Endothelial cell of umbilical vein (primary cell): ENCODE data around the gene THSD7B. TPM values are rescaled to one million over a fixed set of nuclear protein-coding genes. Genes with fewer than 3 reads are reported as not detected.

Source experiments
- BruUV-seq: library from RNA; stranded (reverse); fragments of 400-500 nt; replicated peaks from 2 replicates; lab custom pipeline; 2021; lab: Mats Ljungman, UMichigan
- CTCF ChIA-PET: fragments of 300-600, 350-600 bp; sonication (Branson Sonifier 250); formaldehyde crosslinking; loops from one replicate; lab custom pipeline; 2021; ENCODE audit warnings: antibody characterized with exemption, inconsistent platforms; lab: Charles Lee
- POLR2A ChIA-PET: fragments of 300-600, 350-600 bp; sonication (Branson Sonifier 250); formaldehyde crosslinking; loops from one replicate; lab custom pipeline; 2021; ENCODE audit warnings: antibody characterized with exemption, inconsistent platforms; lab: Charles Lee
- DNase-seq: peaks from one replicate; pipeline ENCODE4 v3.0.0-alpha.2; 2011; ENCODE audit warnings: low read depth, low spot score
- FAIRE-seq: peaks from 2 replicates; lab custom pipeline; 2011; peaks lifted over from hg19 to GRCh38; lab: Jason Lieb, UNC
- H2AFZ ChIP-seq: 2 replicates; pipeline ENCODE4 v1.6.0; 2012; ENCODE audit warnings: low read depth, low read length, control low read depth, inconsistent platforms
- H3K27ac ChIP-seq: 2 replicates; pipeline ENCODE4 v1.5.1; 2011; ENCODE audit warnings: low read depth, mild to moderate bottlenecking, control low read depth, low read length, moderate library complexity; ENCODE audit not compliant: insufficient read depth
- H3K27me3 ChIP-seq, 2 experiments: 2 replicates each; pipeline versions ENCODE4 v1.6.0 to v1.6.1; 2011; ENCODE audit warnings: low read length in 2 of 2, mixed read lengths in 1 of 2; ENCODE audit not compliant: control insufficient read depth in 2 of 2, insufficient read depth in 2 of 2
- H3K36me3 ChIP-seq, 2 experiments: 2 replicates in 1 of 2; 3 replicates in 1 of 2; pipeline ENCODE4 v1.5.1; 2011; ENCODE audit warnings: low read length in 2 of 2, mild to moderate bottlenecking in 1 of 2, moderate library complexity in 1 of 2; ENCODE audit not compliant: control insufficient read depth in 2 of 2, insufficient read depth in 2 of 2; ENCODE audit errors: extremely low read depth in 1 of 2
- H3K4me1 ChIP-seq: 3 replicates; pipeline ENCODE4 v1.5.1; 2011; ENCODE audit warnings: mild to moderate bottlenecking, low read length; ENCODE audit not compliant: control insufficient read depth, insufficient read depth; ENCODE audit errors: extremely low read depth
- H3K4me2 ChIP-seq: 2 replicates; pipeline ENCODE4 v1.6.1; 2011; ENCODE audit warnings: low read length, control low read depth, mixed read lengths; ENCODE audit not compliant: insufficient read depth
- H3K4me3 ChIP-seq, 3 experiments: fragments of 200-600 bp in 1 of 3; sonication (generic), shearing (Covaris generic) in 1 of 3; replicated peaks in 1 of 3; 2 replicates each; pipeline ENCODE4 v1.5.1; 2011 to 2016; ENCODE audit warnings: control low read depth in 3 of 3, low read length in 3 of 3, mild to moderate bottlenecking in 2 of 3, inconsistent platforms in 1 of 3, low read depth in 1 of 3, moderate library complexity in 1 of 3; ENCODE audit not compliant: insufficient read depth in 1 of 3
- H3K79me2 ChIP-seq: 2 replicates; pipeline ENCODE4 v1.6.0; 2012; ENCODE audit warnings: low read length, inconsistent platforms; ENCODE audit not compliant: control insufficient read depth, insufficient read depth
- H3K9ac ChIP-seq: replicated peaks from 2 replicates; pipeline ENCODE3; 2011; ENCODE audit warnings: low read length, control low read depth; ENCODE audit not compliant: insufficient read depth; ENCODE audit errors: extremely low read depth
- H3K9me1 ChIP-seq: replicated peaks from 3 replicates; pipeline ENCODE4 v1.6.0; 2011; ENCODE audit warnings: mild to moderate bottlenecking, low read length; ENCODE audit not compliant: control insufficient read depth, insufficient read depth; ENCODE audit errors: extremely low read depth
- H3K9me3 ChIP-seq: replicated peaks from 2 replicates; pipeline ENCODE4 v1.5.1; 2012; ENCODE audit warnings: low read length, inconsistent platforms; ENCODE audit not compliant: control insufficient read depth, insufficient read depth
- H4K20me1 ChIP-seq: replicated peaks from 2 replicates; pipeline ENCODE3; 2011; ENCODE audit warnings: mild to moderate bottlenecking, low read length; ENCODE audit not compliant: control insufficient read depth, insufficient read depth; ENCODE audit errors: extremely low read depth
- EZH2 ChIP-seq: IDR thresholded peaks from 2 replicates; pipeline ENCODE4 v1.6.1; 2012; ENCODE audit warnings: borderline replicate concordance, low read depth, mild to moderate bottlenecking, moderate library complexity, low read length, inconsistent platforms; ENCODE audit not compliant: severe bottlenecking
- GATA2 ChIP-seq: IDR thresholded peaks from 2 replicates; pipeline ENCODE4 v1.7.0; 2011; ENCODE audit warnings: low read depth, mild to moderate bottlenecking, moderate library complexity, mixed read lengths, low read length; ENCODE audit not compliant: insufficient read length, insufficient read depth
- JUN ChIP-seq: IDR thresholded peaks from 2 replicates; pipeline ENCODE4 v1.6.1; 2011; ENCODE audit warnings: borderline replicate concordance, low read depth; ENCODE audit not compliant: insufficient read length, insufficient read depth
- MYC ChIP-seq: IDR thresholded peaks from one replicate; pipeline ENCODE4 v1.6.1; 2011; ENCODE audit warnings: mild to moderate bottlenecking, low read depth, low read length
- POLR2A ChIP-seq: IDR thresholded peaks from 2 replicates; pipeline ENCODE4 v1.6.1; 2012; ENCODE audit warnings: low read depth, mild to moderate bottlenecking, control low read depth, low read length
- dilution Hi-C: fragments of 300-500 bp; cut with MboI; formaldehyde crosslinking; loops from one replicate; pipeline ENCODE4 v1.15.0; 2019; ENCODE audit warnings: low sequenced_read_pairs; ENCODE audit not compliant: extremely low pct_ligation_motif_present
- intact Hi-C: fragments of 100-400 bp; cut with micrococcal nuclease; formaldehyde crosslinking; loops from one replicate; pipeline ENCODE4 v1.10.0; 2022
- polyA plus RNA-seq, 4 experiments: library from polyadenylated mRNA; depleted of rRNA in 3 of 4; stranded (reverse) in 3 of 4; unstranded in 1 of 4; fragments of >200 nt; gene quantifications; 2 replicates each; pipeline versions ENCODE4 v1.2.1 to v1.2.3, GENCODE V29; 2011 to 2012; ENCODE audit warnings: missing spikeins in 1 of 4
- total RNA-seq: library from RNA; stranded (reverse); gene quantifications from 2 replicates; pipeline ENCODE4 v1.2.3, GENCODE V29; 2021
- TF ChIP-seq, protein P1 (sequence below), 2 donors: IDR thresholded peaks; 1 replicate in 1 of 2; 2 replicates in 1 of 2; pipeline ENCODE4 v1.5.1; 2011; ENCODE audit warnings: low read length in 2 of 2, mild to moderate bottlenecking in 2 of 2, moderate library complexity in 2 of 2, control low read depth in 1 of 2, inconsistent platforms in 1 of 2, low read depth in 1 of 2; ENCODE audit not compliant: insufficient read depth in 1 of 2; ENCODE audit errors: extremely low read depth in 1 of 2

Gene THSD7B
- total and polyA plus RNA-seq, 2 donors (not counting 3 experiments of a cell fraction or from before 2014, with no cell fraction given), result 0.04 TPM; not detected in 1

GRCh38 chr2:137050949-137051348 is 285.6 kb downstream of the THSD7B start:
- dilution Hi-C loops, result no loop called here
- intact Hi-C loops, result loop anchor here (1.0 kb wide), 3 partner anchors 119 to 628 kb away; no protein-coding TSS in a partner anchor
- no peak overlapping the region for H3K4me3 ChIP-seq
- DNase-seq, result peak; percentile 10
- FAIRE-seq, result no peak
- H3K9ac ChIP-seq, result no peak overlapping the region
- no peaks in the 10 kb centered on the region for H4K20me1 ChIP-seq
- H2AFZ ChIP-seq, result no peak overlapping the region
- TF ChIP-seq, protein P1, sequence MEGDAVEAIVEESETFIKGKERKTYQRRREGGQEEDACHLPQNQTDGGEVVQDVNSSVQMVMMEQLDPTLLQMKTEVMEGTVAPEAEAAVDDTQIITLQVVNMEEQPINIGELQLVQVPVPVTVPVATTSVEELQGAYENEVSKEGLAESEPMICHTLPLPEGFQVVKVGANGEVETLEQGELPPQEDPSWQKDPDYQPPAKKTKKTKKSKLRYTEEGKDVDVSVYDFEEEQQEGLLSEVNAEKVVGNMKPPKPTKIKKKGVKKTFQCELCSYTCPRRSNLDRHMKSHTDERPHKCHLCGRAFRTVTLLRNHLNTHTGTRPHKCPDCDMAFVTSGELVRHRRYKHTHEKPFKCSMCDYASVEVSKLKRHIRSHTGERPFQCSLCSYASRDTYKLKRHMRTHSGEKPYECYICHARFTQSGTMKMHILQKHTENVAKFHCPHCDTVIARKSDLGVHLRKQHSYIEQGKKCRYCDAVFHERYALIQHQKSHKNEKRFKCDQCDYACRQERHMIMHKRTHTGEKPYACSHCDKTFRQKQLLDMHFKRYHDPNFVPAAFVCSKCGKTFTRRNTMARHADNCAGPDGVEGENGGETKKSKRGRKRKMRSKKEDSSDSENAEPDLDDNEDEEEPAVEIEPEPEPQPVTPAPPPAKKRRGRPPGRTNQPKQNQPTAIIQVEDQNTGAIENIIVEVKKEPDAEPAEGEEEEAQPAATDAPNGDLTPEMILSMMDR (IDR thresholded peaks at IDR 0.05; ENCODE audit: extremely low read depth in 1 of 2, insufficient read depth in 1 of 2, low read depth in 1 of 2, low read length in 2 of 2), result peak in 1 of 2 donors; percentile 8
- no peak for TF ChIP-seq EZH2
- no peak for TF ChIP-seq GATA2
- no peak for TF ChIP-seq JUN
- TF ChIP-seq MYC, result no peak
- TF ChIP-seq POLR2A, result no peak
- H3K27ac ChIP-seq, result no peak overlapping the region
- ChIA-PET CTCF (interaction anchor here (0.7 to 2.9 kb wide), 4 partner anchors 13 to 177 kb away, joined by 3 to 14 read pairs (median 4); no protein-coding TSS in a partner anchor), POLR2A (no interaction called here)
- H3K36me3 ChIP-seq, result no peaks in the 10 kb centered on the region
- no peaks in the 10 kb centered on the region for H3K79me2 ChIP-seq
- H3K9me3 ChIP-seq, result no peaks in the 10 kb centered on the region
- no peaks in the 10 kb centered on the region for H3K4me1 ChIP-seq
- no peaks in the 10 kb centered on the region for H3K27me3 ChIP-seq
- H3K4me2 ChIP-seq, result no peak overlapping the region
- no peaks in the 10 kb centered on the region for H3K9me1 ChIP-seq
- no TSS peak for BruUV-seq
